GM21737 (cell line): ENCODE results near the gene OR8G5.
"Not testable (repeated sequence)": the region's sequence is repeated elsewhere in the genome, so short reads cannot be mapped to it uniquely, and the experiment has no call there.

Source experiments
- ATAC-seq: cut with Tn5 transposase; IDR thresholded peaks from one replicate; pipeline ENCODE4 v1.9.1; 2021; ENCODE audit warnings: mild to moderate bottlenecking, moderate library complexity; ENCODE audit not compliant: unreplicated experiment

OR8G5 gene, protein sequence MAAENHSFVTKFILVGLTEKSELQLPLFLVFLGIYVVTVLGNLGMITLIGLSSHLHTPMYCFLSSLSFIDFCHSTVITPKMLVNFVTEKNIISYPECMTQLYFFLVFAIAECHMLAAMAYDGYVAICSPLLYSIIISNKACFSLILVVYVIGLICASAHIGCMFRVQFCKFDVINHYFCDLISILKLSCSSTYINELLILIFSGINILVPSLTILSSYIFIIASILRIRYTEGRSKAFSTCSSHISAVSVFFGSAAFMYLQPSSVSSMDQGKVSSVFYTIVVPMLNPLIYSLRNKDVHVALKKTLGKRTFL

DNA sequence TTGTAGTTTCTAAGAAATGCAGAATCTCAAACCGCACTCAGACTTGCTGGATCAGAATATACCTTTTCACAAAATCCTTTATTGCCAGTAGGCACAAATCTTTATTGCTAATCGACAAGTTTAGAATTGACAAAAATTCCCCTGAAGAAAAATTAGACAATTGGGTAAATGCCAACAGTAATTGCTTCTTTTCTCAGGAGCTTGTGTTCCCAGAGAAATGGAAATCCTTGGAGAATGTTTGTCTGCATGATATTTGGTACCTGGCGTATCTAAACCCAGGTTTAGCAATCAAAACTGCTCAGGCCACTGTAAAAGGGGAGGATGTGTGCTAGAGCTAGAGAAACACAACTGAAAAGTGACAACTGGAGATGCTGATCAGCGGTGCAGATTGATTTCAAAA is at the start of gene OR8G5:
Gene OR8G5, plus strand, starts transcription at position 301 of the 400 bp plus-strand sequence. CDS start 8,556 bp downstream, outside the sequence.
- ATAC-seq, result no peak

DNA sequence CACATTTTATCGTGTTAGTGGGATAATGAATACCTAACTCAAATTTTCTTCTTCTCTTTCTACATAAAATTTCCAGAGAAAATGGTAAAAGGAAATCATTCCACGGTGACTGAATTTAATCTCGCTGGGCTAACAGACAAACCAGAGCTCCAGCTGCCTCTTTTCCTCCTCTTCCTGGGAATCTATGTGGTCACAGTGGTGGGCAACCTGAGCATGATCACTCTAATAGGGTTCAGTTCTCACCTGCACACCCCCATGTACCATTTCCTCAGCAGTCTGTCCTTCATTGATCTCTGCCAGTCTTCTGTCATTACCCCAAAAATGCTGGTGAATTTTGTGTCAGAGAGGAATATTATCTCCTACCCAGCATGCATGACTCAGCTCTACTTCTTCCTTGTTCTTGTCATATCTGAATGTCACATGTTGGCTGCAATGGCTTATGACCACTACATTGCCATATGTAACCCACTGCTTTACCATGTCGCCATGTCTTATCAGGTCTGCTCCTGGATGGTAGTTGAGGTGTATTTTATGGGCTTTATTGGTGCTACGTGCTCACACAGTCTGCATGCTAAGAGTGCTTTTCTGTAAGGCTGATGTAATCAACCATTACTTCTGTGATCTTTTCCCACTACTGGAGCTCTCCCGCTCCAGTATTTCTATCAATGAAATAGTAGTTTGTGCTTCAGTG is 48.9 kb upstream of the OR8G5 start:
- no peak for ATAC-seq

GRCh38 chr11:124209824-124210357 is 46.3 kb upstream of the OR8G5 start:
- no peak for ATAC-seq

DNA sequence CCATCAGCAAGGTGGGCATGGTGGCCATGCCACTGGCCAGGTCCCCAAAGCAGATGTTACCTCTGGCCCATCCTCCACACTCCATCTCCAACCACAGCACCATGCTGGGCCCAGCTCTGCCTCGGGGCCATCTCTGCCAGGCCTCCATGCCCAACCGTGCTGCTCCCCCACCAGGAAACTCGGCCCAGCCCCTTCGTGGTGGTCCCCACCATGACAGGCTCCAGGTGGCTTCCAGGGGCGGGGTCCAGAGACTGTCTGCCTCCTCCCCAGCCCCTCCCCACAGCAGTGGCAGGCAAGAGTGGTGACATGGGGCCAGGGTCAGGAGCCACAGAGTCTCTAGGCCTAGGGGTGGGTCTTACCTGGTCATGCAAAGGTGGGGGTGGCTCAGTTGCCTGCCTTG is 45.8 kb upstream of the OR8G5 start:
- ATAC-seq, result no peak

DNA sequence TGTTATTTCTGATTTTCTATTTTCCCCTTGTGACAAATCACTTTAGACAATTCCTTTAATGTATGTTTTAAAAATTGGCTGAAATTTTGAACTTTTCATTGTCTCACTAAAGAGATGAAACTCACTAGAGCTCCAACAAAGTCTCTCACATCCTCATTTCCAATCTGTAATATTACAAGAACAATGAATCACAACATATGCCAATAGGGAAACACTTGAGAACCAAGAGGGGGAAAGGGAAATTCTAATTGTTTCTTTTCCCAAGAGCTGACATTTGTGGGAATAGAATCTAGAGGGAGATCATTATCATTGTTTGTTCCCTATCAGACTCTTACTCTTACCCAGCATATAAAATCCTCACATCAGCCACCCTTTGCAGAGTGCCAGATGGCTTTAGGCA is 44.9 kb upstream of the OR8G5 start:
- ATAC-seq, result no peak

DNA sequence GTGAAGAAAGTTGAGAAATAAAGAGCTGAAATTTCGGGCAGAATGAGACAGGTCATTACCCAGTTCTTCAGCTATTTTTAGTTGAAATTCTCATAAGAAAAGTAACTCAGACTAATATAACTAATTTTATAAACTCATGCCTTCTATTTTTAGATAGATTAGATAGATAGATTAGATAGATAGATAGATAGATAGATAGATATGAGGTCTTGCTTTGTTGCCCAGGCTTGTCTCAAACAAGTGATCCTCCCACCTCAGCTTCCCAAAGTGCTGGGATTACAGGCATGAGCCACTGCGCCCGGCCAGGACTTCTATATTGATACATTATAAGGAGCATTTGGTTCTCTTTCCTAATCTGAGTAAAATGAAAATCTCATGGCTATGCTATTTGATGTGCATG is 42.1 kb upstream of the OR8G5 start:
- ATAC-seq, result no peak

- ATAC-seq, result no peak
Observed at GRCh38 chr11:124219126-124219525, 37.0 kb upstream of the OR8G5 start.

DNA sequence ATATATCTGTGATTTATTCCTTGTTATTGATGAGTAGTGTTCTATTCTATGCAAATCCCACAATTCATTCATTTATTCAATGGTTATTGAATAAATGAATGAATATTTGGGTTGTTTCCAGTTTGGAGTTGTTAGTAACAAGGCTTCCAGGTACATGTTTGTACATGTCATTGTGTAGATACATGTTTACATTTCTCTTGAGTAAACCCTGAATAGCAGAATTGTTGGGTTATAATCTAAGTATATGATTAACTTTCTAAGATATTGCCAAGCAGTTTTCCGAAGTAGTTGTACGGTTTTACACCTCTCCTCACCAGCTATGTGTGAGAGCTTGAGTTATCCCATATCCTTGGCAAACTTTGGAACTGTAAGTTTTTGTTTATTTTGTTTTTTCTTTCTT is 33.8 kb upstream of the OR8G5 start:
- no peak for ATAC-seq

DNA sequence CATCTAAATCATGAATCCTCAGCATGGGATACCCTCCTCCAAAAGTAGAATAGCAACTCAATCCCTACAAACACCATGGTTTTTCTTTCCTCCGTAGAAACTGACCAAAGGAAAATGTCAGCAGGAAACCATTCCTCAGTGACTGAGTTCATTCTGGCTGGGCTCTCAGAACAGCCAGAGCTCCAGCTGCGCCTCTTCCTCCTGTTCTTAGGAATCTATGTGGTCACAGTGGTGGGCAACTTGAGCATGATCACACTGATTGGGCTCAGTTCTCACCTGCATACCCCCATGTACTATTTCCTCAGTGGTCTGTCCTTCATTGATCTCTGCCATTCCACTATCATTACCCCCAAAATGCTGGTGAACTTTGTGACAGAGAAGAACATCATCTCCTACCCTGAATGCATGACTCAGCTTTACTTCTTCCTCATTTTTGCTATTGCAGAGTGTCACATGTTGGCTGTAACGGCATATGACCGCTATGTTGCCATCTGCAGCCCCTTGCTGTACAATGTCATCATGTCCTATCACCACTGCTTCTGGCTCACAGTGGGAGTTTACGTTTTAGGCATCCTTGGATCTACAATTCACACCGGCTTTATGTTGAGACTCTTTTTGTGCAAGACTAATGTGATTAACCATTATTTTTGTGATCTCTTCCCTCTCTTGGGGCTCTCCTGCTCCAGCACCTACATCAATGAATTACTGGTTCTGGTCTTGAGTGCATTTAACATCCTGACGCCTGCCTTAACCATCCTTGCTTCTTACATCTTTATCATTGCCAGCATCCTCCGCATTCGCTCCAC is 31.4 kb upstream of the OR8G5 start:
- ATAC-seq, result not testable (repeated sequence)

- ATAC-seq, result no peak
Observed at GRCh38 chr11:124225471-124225870, 30.7 kb upstream of the OR8G5 start.

GRCh38 chr11:124233376-124233775 is 22.8 kb upstream of the OR8G5 start:
- no peak for ATAC-seq

DNA sequence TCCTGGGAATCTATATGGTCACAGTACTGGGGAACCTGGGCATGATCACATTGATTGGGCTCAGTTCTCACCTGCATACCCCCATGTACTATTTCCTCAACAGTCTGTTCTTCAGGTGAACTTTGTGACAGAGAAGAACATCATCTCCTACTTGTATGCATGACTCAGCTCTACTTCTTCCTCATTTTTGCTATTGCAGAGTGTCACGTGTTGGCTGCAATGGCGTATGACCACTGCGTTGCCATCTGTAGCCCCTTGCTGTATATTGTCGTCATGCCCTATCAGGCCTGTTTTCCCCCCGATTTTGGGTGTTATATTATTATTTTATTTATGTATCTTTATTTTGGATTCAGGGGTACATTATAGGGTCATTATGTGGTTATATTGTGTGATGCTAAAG is 17.7 kb upstream of the OR8G5 start:
- no peak for ATAC-seq

DNA sequence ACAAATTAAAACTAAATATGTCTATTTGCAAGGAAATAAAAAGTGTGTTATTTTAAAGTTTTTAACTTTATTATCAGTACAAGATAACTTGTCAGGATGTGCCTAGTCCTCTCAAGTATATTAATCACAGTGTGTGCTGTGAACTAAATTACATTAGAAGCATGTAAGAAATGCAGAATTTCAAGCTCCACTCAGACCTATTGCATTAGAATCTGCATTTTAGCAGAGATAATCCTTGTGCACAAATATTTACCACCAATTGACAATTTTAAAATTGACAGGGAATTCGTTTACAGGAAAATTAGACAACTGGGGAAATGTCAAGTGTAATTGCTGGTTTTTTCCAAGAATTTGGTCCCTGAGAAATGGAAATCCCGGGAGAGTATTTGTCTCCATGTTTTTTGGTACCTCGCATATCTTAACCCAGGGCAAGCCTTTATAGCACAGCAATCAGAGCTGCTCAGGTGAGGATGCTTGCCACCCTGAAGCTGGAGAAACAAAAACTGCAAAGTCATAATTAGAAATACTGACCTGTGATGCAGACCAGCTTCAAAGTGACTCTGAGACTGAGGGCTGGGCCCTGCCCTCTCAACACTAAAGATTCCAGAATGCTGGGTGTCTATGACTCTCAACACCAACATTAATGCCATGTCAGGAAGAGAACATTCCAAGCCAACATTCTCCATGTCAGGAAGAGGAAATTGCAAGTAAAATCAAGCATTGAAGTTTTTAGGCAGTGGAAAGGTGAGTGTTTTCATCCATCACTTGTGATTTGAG is 15.4 kb upstream of the OR8G5 start, which contains the start of gene OR8G1:
Gene OR8G1, plus strand, starts transcription at position 475 of the 777 bp plus-strand sequence. CDS start 8,581 bp downstream, outside the sequence.
- no peak for ATAC-seq

DNA sequence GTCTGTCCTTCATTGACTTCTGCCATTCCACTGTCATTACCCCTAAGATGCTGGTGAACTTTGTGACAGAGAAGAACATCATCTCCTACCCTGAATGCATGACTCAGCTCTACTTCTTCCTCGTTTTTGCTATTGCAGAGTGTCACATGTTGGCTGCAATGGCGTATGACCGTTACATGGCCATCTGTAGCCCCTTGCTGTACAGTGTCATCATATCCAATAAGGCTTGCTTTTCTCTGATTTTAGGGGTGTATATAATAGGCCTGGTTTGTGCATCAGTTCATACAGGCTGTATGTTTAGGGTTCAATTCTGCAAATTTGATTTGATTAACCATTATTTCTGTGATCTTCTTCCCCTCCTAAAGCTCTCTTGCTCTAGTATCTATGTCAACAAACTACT is 6.3 kb upstream of the OR8G5 start:
- ATAC-seq, result not testable (repeated sequence)

DNA sequence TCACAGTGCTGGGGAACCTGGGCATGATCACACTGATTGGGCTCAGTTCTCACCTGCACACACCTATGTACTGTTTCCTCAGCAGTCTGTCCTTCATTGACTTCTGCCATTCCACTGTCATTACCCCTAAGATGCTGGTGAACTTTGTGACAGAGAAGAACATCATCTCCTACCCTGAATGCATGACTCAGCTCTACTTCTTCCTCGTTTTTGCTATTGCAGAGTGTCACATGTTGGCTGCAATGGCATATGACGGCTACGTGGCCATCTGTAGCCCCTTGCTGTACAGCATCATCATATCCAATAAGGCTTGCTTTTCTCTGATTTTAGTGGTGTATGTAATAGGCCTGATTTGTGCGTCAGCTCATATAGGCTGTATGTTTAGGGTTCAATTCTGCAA is 8.9 kb downstream of the OR8G5 start:
- not testable (repeated sequence) for ATAC-seq

DNA sequence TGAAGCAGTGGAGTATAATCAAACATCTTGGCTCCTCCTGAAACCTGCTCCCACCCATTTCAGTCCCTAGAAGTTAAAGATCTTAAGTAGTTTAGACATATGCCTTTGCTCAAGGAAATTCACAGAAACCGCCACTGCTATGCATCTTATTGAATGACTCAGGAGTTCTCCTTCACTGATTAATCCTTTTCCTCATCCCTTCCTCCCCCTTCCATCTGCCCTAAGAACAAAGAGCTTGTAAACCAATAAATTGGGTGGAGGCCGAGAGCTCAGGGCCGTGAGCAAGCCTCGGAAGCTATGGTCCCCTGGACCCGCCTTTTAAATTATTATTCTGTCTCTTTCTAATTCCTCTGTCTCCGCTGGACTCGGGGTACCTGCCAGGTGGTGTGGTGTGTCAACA is 14.7 kb downstream of the OR8G5 start:
- not testable (repeated sequence) for ATAC-seq

DNA sequence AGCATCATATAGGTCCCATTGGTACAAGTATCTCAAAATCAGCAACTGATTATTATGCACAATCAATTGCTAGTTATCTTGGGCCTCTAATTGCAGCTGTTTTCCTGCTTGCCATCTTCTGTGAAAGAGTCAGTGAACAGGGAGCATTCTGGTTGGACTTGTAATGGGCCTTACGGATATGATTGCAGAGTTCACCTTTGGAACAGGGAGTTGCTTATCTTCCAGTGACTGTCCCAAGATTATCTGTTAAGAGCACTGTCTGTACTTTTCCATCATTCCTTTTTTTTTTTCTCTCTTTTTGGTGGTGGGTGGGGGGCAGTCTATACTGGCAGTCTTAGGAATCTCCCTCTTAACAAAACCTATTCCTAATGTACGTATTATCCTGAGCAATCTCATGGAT is 17.8 kb downstream of the OR8G5 start:
- ATAC-seq, result no peak

DNA sequence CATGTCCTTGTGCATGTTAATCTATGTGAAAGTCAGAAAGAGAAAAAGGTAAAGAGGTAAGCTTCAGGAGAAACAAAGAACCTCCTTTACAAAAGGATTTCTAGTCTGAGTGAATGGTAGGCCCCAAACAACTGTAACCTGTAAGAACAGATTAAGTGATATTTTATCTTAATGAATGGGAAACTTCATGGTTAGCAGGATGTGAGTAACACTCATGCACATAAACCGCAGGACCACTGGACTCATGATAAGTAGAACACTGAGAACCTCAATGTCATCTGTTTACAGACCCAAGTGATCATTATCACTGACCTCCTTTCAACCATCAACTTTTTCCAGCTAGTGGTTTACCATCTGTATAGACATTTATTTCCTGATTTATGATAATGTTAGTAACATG is 19.9 kb downstream of the OR8G5 start:
- ATAC-seq, result no peak

- ATAC-seq, result no peak
Observed at GRCh38 chr11:124277207-124277606, 21.0 kb downstream of the OR8G5 start.

DNA sequence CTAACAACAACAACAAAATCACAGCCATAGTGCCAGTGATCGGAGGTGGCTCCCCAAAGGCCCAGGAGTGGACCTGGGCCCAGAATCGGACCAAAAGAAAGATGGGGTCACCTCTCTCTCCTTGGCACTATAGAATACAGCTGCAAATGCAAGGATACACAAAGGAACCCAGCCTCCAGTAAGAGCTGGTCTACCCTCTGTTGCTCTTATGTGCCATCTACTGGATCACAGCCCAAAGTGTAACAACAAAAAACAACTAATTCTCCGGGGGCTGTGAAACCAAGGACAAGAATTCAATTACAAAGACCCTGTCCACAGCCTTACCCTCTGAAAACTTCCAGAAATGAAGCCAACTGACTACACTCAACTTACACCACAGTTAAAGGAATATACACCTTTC is 21.6 kb downstream of the OR8G5 start:
- ATAC-seq, result no peak

GRCh38 chr11:124278261-124278660 is 22.1 kb downstream of the OR8G5 start:
- no peak for ATAC-seq
